Stimulated activated memory B cell treated with anti-CD40 and anti-IgM and Interleukin-4, amounts not matched to agents 10 μg/mL and 1 μg/mL and 100 μg/mL, for 72 hours (primary cell): ENCODE data around the gene EPG5.

Experiments
- ATAC-seq: fragments of 150-1000 bp; cut with Tn5 transposase; 2 replicates; pipeline ENCODE4 v1.10.0; 2021
- H3K27ac Mint-ChIP-seq: one replicate; pipeline ENCODE4 v1.8.0; 2022; ENCODE audit warnings: mild to moderate bottlenecking, mixed read lengths
- H3K27me3 Mint-ChIP-seq: one replicate; pipeline ENCODE4 v1.8.0; 2022; ENCODE audit warnings: mixed read lengths
- H3K36me3 Mint-ChIP-seq: one replicate; pipeline ENCODE4 v1.8.0; 2022; ENCODE audit warnings: mixed read lengths
- H3K4me1 Mint-ChIP-seq: one replicate; pipeline ENCODE4 v1.8.0; 2022; ENCODE audit warnings: mixed read lengths
- H3K4me3 Mint-ChIP-seq: one replicate; pipeline ENCODE4 v1.8.0; 2022; ENCODE audit warnings: mild to moderate bottlenecking, moderate library complexity, mixed read lengths
- H3K9me3 Mint-ChIP-seq: one replicate; pipeline ENCODE4 v1.8.0; 2022; ENCODE audit warnings: mixed read lengths

The EPG5 gene

DNA sequence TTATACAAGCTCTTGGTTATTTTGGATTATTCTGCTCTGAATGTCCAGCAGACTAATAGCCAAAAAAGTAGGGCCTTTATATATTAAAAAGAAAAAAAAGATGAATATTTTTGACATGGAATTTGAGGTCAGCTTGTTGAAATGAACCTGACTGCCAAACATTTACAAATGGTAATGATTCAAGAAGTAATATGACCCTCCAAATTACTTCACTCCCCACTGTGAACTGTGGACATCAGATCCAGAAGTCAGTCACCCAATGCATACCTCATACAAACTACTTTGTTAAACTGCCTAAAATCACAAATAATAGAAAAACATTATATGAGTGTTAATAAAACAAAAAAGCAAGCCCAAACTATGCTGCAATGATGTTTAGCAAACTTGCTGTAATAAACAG, 10.0 kb downstream of the EPG5 start:
- Mint-ChIP-seq H3K27me3 (no peaks in the 10 kb centered on the region), H3K9me3 (no peaks in the 10 kb centered on the region), H3K27ac (no peak overlapping the region), H3K36me3 (peaks cover 53% of the 10 kb centered on the region), H3K4me1 (peaks cover 15% of the 10 kb centered on the region), H3K4me3 (no peak overlapping the region)
- no peak for ATAC-seq

DNA sequence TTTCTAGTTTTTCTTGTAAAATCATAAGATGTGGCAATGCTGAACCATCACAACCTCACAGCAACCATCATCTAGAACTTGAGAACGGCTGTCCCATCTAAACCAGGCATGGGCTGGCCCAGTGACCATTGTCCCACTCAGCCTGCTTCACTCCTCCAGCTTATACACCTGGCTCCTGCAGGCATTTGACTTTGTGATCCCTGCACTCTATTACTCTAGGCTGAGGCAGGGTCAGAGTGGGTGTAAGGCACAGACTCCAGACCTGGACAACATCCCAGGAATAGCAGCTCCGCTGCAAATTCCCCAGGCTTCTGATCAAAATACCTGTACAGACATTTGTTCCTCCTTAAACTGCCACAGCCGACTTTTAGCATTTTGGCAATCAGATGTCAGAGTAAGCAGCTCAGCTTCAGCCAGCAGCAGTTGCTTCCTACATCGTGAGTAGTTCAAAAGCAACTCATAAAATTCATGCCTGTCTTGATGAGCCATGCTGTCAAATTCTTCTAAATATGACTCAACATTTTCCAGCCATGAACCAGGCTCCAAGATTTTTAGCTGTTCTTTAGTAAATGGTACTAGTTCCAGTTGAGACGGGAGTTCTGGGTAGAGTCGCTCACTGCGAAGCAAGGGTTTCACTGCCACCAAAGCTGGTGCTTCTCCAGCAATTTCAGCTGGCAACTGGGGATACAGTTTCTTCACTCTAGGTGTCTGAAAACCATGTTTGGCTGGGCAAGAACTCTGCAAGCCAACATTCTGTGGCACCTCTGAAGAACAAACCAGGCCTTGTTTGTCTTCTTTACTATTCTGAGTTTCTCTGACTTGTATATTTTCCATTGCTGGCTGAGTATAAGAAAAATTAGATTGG, 12.8 kb downstream of the EPG5 start:
- no peaks in the 10 kb centered on the region for H3K27me3 Mint-ChIP-seq
- H3K36me3 Mint-ChIP-seq, result peaks cover 67% of the 10 kb centered on the region
- no peaks in the 10 kb centered on the region for H3K9me3 Mint-ChIP-seq
- no peak for ATAC-seq
- no peaks in the 10 kb centered on the region for H3K4me1 Mint-ChIP-seq
- no peak overlapping the region for H3K27ac Mint-ChIP-seq
- H3K4me3 Mint-ChIP-seq, result no peak overlapping the region

DNA sequence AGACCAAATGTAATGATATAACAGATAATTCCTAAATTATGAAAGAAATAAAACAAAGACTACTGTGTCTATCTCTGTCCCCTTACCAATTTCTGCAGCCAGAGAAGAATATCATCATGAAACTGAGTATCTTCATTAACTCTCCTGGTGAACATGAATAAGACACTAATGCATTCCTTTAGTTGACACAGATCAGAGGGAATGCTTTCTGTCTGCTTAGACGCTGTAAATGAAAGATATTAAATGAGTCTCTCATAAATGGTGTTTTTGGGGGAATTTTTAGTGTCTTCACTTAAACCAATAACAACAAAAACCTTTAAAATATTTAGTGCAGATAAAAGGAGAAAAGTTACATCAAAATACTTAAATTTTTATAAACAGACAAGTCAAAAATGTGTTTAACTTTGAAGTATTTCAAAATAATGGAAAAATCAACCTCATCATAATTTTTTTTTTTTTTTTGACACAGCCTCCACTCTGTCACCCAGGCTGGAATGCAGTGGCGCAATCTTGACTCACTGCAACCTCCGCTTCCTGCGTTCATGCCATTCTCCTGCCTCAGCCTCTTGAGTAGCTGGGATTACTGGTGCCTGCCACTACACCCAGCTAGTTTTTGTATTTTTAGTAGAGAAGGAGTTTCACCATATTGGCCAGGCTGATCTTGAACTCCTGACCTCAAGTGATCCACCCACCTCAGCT, 16.0 kb downstream of the EPG5 start:
- no peaks in the 10 kb centered on the region for H3K4me1 Mint-ChIP-seq
- no peak overlapping the region for H3K27ac Mint-ChIP-seq
- H3K27me3 Mint-ChIP-seq, result no peaks in the 10 kb centered on the region
- H3K9me3 Mint-ChIP-seq, result no peaks in the 10 kb centered on the region
- peaks cover 95% of the 10 kb centered on the region for H3K36me3 Mint-ChIP-seq
- no peak for ATAC-seq
- H3K4me3 Mint-ChIP-seq, result no peak overlapping the region

DNA sequence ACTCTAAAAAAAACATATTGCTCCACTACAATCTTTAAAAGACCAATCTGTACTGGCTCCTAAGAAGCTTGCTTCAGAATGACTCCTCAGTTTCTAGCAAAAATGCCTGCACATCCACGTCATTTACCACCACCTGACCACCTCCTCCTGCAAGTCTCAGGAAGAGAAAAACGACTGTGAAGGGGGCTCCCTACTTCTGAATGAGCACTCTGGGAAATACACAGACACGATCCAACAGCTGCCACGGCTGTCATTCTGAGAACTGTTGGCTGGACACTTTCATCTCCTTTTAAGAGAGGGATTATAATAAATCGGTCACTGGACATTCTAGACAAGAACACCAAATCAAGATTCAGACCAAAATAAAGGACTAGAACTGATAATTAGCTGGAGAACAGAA, 21.5 kb downstream of the EPG5 start:
- H3K36me3 Mint-ChIP-seq, result peaks cover 83% of the 10 kb centered on the region
- H3K4me3 Mint-ChIP-seq, result no peak overlapping the region
- no peaks in the 10 kb centered on the region for H3K27me3 Mint-ChIP-seq
- H3K9me3 Mint-ChIP-seq, result no peaks in the 10 kb centered on the region
- no peak for ATAC-seq
- H3K4me1 Mint-ChIP-seq, result no peaks in the 10 kb centered on the region
- H3K27ac Mint-ChIP-seq, result peak overlapping the region; percentile 13

DNA sequence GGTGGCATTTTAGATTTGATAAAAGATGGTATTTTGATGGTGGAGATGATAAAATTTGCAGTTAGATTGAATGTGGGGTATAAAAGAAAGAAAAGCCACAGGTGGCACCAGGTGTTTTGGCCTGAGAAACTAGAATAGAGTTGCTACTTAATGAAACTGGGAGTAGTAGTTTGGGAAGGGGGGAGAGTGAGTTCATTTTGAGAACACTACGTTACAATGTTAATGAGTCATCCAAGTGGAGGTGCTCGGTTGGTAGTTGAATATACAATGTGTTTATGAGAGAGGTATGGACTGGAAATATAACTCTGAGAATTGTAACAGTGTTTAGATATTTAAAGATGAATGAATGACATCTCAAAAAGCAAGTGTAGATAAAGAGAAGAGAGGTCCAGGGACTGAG, 26.4 kb downstream of the EPG5 start:
- Mint-ChIP-seq H3K4me1 (peaks cover 6% of the 10 kb centered on the region), H3K9me3 (no peaks in the 10 kb centered on the region), H3K27ac (no peak overlapping the region), H3K4me3 (no peak overlapping the region), H3K27me3 (no peaks in the 10 kb centered on the region), H3K36me3 (peaks cover 72% of the 10 kb centered on the region)
- ATAC-seq, result no peak

DNA sequence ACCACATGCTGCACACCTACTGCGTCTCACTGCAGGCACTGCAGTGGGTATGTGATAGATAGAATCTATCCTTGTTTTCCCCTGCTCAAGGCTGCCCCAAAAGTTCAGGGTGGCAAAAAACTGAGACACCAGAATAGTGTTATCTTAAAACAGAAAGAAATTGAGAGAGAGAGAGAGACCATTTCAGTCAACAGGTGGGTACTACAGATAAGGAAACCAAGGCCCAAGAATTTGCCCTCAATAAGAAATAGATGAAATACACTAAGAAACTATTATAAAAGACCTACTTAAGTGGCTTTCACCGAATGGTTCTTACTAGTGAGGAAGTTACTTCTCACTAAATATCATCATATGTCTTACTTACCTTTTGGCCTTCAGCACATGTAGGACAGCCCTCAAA, 27.9 kb downstream of the EPG5 start:
- Mint-ChIP-seq H3K36me3 (peaks cover 60% of the 10 kb centered on the region), H3K4me3 (no peak overlapping the region), H3K27me3 (no peaks in the 10 kb centered on the region), H3K27ac (no peak overlapping the region), H3K9me3 (no peaks in the 10 kb centered on the region), H3K4me1 (peaks cover 6% of the 10 kb centered on the region)
- no peak for ATAC-seq

DNA sequence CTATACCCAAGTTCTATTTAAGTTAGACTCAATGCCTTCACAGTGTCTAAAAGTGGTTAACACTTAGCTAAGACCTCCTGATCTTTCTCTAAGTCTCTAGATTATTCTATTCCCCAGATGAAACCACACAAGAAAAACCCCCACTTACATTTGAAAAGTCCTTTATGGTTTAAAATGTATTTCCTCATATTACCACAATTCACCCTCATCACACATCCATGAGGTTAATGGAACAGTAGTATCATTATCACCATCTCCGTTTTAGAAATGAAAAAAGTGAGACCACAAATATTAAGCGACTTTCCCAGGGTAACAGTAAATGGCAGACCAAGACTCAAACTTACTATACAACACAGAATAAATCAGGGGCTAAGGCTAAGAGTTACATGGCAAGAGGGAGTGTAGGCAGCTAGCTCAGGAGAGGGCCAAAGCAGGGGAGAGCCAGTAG, 28.6 kb downstream of the EPG5 start:
- H3K27me3 Mint-ChIP-seq, result no peaks in the 10 kb centered on the region
- H3K36me3 Mint-ChIP-seq, result peaks cover 53% of the 10 kb centered on the region
- H3K4me1 Mint-ChIP-seq, result peaks cover 6% of the 10 kb centered on the region
- H3K27ac Mint-ChIP-seq, result no peak overlapping the region
- no peaks in the 10 kb centered on the region for H3K9me3 Mint-ChIP-seq
- ATAC-seq, result no peak
- H3K4me3 Mint-ChIP-seq, result no peak overlapping the region

DNA sequence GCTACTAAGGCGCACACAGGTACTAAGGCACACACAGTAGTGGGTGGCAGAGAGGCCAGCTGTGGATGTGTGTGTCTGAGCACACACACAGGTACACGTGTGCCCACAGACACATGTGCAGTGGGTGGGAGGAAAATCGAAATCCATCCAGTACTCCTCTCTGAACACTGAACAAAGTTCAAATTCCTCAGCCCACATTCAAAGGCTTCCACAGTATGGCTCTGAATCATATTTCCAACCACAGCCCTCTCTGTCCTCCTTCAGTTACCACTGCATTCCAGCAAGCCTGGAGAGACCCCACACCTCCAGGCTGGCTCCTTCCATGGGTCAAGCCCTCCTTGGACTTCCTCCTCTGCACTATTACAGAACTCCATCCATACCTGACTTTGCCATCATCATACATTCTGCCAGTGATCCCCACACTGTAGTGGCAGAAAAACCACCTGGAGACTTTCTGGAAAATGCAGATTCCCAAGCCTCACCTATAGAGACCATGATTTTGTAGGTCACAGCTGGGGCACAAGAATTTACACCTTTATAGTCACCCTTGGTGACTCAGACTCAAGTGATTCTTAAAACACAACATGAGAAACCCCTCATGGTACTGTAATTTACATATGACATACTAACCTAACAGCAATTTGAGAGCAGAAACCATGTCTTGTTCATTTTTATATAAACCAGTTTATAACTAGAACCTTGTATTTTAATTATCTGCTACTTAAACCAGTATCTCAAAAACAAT, 31.4 kb downstream of the EPG5 start:
- no peak overlapping the region for H3K27ac Mint-ChIP-seq
- H3K27me3 Mint-ChIP-seq, result no peaks in the 10 kb centered on the region
- no peaks in the 10 kb centered on the region for H3K9me3 Mint-ChIP-seq
- no peak for ATAC-seq
- H3K36me3 Mint-ChIP-seq, result peaks cover 52% of the 10 kb centered on the region
- H3K4me3 Mint-ChIP-seq, result no peak overlapping the region
- H3K4me1 Mint-ChIP-seq, result peaks cover 6% of the 10 kb centered on the region

DNA sequence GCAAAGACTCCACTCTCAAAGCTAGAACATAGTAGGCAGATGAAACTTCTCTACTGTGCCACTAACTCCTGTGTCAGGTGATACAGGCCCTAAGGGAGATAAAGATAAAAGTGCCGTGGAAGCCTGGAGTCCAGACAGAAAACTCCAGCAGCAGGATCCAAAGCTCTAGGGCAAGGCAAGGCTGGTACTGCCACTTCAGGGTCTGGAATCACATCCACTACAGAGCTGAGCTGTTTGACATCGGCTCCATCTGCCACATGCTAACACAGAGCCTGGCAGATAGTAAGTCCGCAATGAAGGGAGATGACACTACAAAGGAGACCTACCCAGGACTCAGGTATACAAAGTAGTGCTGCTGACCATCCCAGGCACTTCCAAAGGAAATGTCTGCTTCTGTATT, 34.4 kb downstream of the EPG5 start:
- Mint-ChIP-seq H3K27me3 (no peaks in the 10 kb centered on the region), H3K9me3 (no peaks in the 10 kb centered on the region), H3K4me3 (no peak overlapping the region), H3K4me1 (no peaks in the 10 kb centered on the region), H3K27ac (no peak overlapping the region), H3K36me3 (peaks cover 48% of the 10 kb centered on the region)
- ATAC-seq, result no peak

DNA sequence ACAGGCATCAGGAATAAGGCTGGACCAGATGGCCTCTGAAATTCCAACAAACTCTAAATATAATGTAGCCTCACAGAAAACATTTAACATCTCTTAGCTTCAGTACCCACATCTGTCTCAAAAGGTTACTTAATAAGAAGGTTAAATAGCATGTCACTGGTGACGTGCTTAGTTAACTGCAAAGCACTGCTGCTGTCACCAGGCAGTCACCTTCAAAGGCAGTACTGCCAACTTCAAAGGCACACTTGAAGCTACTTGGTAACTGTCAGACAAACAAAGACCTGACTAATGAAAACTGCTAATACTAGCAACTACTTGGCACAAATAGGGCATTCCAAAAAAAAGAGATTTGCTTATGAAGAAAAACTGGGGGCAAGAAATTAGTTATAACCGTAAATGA, 36.2 kb downstream of the EPG5 start:
- H3K27ac Mint-ChIP-seq, result no peak overlapping the region
- H3K4me3 Mint-ChIP-seq, result no peak overlapping the region
- no peaks in the 10 kb centered on the region for H3K4me1 Mint-ChIP-seq
- peaks cover 59% of the 10 kb centered on the region for H3K36me3 Mint-ChIP-seq
- no peaks in the 10 kb centered on the region for H3K27me3 Mint-ChIP-seq
- ATAC-seq, result no peak
- no peaks in the 10 kb centered on the region for H3K9me3 Mint-ChIP-seq

DNA sequence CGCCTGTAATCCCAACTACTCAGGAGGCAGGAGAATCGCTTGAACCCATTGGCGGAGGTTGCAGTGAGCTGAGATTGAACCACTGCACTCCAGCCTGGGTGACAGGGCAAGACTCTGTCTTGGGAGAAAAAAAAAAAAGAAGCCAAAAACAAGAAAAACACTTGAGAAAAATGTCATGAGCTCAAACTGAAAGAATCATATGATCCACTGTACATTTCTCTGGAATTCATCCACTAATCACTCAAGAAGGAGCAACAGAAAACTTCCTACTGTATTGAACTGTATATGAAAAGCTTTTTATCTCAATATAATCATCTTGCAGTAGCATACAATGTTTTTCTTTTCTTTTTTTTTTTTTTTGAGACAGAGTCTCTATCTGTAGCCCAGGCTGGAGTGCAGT, 40.4 kb downstream of the EPG5 start:
- Mint-ChIP-seq H3K4me3 (no peak overlapping the region), H3K36me3 (peaks cover 68% of the 10 kb centered on the region), H3K27ac (no peak overlapping the region), H3K9me3 (no peaks in the 10 kb centered on the region), H3K4me1 (no peaks in the 10 kb centered on the region), H3K27me3 (no peaks in the 10 kb centered on the region)
- ATAC-seq, result no peak

DNA sequence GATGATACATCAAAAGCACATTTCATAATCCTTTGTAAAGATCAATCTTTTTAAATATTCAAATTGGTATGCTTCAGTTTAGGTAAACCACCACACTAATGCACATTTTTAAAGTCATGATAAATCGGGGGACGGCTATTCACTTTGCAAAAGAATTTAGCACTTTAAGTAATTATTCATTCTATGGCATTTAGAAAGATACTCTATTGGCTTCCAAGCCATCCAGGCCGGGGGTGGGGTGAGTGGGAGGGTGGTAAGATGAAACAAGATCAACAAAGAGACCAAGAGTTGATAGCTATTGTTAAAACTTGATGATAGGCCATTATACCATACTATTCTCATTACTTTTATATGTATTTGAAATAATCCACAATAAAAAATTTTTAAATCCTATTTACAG, 41.0 kb downstream of the EPG5 start:
- Mint-ChIP-seq H3K27ac (no peak overlapping the region), H3K9me3 (no peaks in the 10 kb centered on the region), H3K27me3 (no peaks in the 10 kb centered on the region), H3K4me3 (no peak overlapping the region), H3K36me3 (peaks cover 65% of the 10 kb centered on the region), H3K4me1 (peaks cover 2% of the 10 kb centered on the region)
- ATAC-seq, result no peak

DNA sequence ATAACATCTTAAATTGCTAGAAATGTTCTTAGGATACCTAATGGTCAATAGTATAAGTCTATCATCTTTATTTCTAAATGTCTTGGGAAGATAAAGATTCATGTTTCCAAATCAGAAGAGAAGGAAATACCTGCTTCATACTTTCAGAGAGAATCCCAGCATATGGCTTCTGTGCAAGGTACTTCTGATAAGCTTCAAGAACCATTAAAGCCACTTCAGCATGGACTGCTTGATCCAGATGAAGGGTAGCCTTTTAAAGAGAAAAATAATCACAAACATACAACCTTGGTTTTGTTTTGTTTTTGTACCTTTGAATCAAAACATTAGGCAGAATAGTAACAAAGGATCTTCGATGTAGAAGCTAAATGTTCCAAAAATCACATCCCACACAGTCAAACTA, 44.0 kb downstream of the EPG5 start:
- H3K27ac Mint-ChIP-seq, result no peak overlapping the region
- ATAC-seq, result no peak
- no peak overlapping the region for H3K4me3 Mint-ChIP-seq
- H3K27me3 Mint-ChIP-seq, result no peaks in the 10 kb centered on the region
- peaks cover 16% of the 10 kb centered on the region for H3K4me1 Mint-ChIP-seq
- H3K9me3 Mint-ChIP-seq, result no peaks in the 10 kb centered on the region
- H3K36me3 Mint-ChIP-seq, result peaks cover 57% of the 10 kb centered on the region

DNA sequence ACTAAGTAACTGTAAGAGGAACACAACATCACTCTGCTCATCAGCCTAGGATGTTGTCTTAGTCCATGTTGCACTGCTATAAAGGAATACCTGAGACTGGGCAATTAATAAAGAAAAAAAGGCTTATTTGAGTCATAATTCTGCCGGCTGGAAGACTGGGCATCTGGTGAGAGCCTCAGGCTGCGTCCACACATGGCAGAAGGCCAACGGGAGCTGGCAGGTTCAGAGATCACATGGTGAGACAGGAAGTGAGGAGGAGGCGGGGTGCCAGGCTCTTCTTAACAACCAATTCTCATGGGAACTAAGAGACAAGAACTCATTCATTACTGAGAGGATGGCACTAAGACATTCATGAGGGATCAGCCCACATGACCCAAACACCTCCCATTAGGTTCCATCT, 46.8 kb downstream of the EPG5 start:
- Mint-ChIP-seq H3K4me3 (no peak overlapping the region), H3K4me1 (peaks cover 16% of the 10 kb centered on the region), H3K9me3 (no peaks in the 10 kb centered on the region), H3K27ac (peak overlapping the region; percentile 15), H3K36me3 (peaks cover 51% of the 10 kb centered on the region), H3K27me3 (no peaks in the 10 kb centered on the region)
- peak; percentile 31 for ATAC-seq

DNA sequence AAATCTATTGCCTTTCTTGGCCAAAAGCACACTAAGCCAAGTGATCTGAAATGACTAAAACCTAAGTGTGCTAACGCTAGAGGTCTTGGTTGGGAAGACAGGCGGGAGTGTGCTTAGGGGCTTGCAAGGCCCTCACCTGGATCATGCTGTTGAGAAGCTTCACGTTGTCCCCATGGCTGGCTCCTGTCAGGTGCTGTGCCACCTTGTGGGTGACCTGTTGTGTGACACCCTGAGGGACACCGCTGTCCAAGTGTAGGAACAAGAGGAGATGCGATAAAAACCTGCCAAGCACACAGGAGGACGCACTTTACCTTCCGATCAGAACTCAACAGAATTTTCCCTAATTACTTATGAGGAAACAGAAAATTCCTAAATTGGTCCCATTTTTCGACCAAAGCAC, 50.8 kb downstream of the EPG5 start:
- Mint-ChIP-seq H3K27ac (no peak overlapping the region), H3K27me3 (no peaks in the 10 kb centered on the region), H3K9me3 (no peaks in the 10 kb centered on the region), H3K36me3 (peaks cover 73% of the 10 kb centered on the region), H3K4me3 (no peak overlapping the region), H3K4me1 (peaks cover 16% of the 10 kb centered on the region)
- ATAC-seq, result no peak
